PC-3 (cell line): Measurements from ENCODE around the gene RHOT2. TPM values are rescaled to one million over a fixed set of nuclear protein-coding genes. Genes with fewer than 3 reads are reported as not detected.

Source experiments
- ATAC-seq: fragments of 200-7000 bp; cut with Tn5 transposase; 2 replicates; pipeline ENCODE4 v1.9.1; 2020; ENCODE audit warnings: mild to moderate bottlenecking, moderate library complexity
- BruUV-seq: library from RNA; stranded (reverse); fragments of 400-500 nt; replicated peaks from 2 replicates; lab custom pipeline; 2021; lab: Mats Ljungman, UMichigan
- CTCF ChIA-PET: fragments of 300-600 bp; sonication (Branson Sonifier 250); formaldehyde crosslinking; loops from one replicate; lab custom pipeline; 2022; ENCODE audit warnings: antibody characterized with exemption; lab: Charles Lee
- POLR2A ChIA-PET: fragments of 300-600 bp; sonication (Branson Sonifier 250); formaldehyde crosslinking; loops from one replicate; lab custom pipeline; 2022; ENCODE audit warnings: antibody characterized with exemption; ENCODE audit not compliant: unreplicated experiment; lab: Charles Lee
- DNase-seq: peaks from one replicate; pipeline ENCODE4 v3.0.0-alpha.2; 2015
- H2AFZ ChIP-seq: fragments of 300-600 bp; sonication (generic); 2 replicates; pipeline ENCODE4 v1.6.0; 2016; ENCODE audit warnings: antibody characterized with exemption, low read length
- H3F3A ChIP-seq: fragments of 300-600 bp; sonication (generic); one replicate; pipeline ENCODE4 v1.6.0; 2017; ENCODE audit warnings: antibody characterized with exemption, low read length, control low read depth, mild to moderate bottlenecking; ENCODE audit not compliant: unreplicated experiment
- H3K27ac ChIP-seq: fragments of 300-600 bp; sonication (generic); 2 replicates; pipeline ENCODE4 v1.5.1; 2016; ENCODE audit warnings: mild to moderate bottlenecking, low read length
- H3K27me3 ChIP-seq: fragments of 300-600 bp; sonication (generic); 2 replicates; pipeline ENCODE4 v1.6.1; 2016; ENCODE audit warnings: low read length, mixed read lengths
- H3K36me3 ChIP-seq: fragments of 300-600 bp; sonication (generic); 2 replicates; pipeline ENCODE4 v1.6.1; 2016; ENCODE audit warnings: low read depth, mixed run types, low read length, mixed read lengths
- H3K4me1 ChIP-seq: fragments of 300-600 bp; sonication (generic); 2 replicates; pipeline ENCODE4 v1.5.1; 2016; ENCODE audit warnings: low read length; ENCODE audit not compliant: insufficient read depth
- H3K4me2 ChIP-seq: fragments of 300-600 bp; sonication (generic); 2 replicates; pipeline ENCODE4 v1.6.0; 2016; ENCODE audit warnings: low read length
- H3K4me3 ChIP-seq: fragments of 300-600 bp; sonication (generic); 2 replicates; pipeline ENCODE4 v1.5.1; 2016; ENCODE audit warnings: mild to moderate bottlenecking, low read length, mixed read lengths
- H3K79me2 ChIP-seq: fragments of 300-600 bp; sonication (generic); 2 replicates; pipeline ENCODE4 v1.6.1; 2017; ENCODE audit warnings: low read length, mixed read lengths
- H3K9ac ChIP-seq: fragments of 300-600 bp; sonication (generic); 2 replicates; pipeline ENCODE4 v1.6.0; 2016; ENCODE audit warnings: mild to moderate bottlenecking, low read length
- H3K9me2 ChIP-seq: fragments of 300-600 bp; sonication (generic); replicated peaks from 2 replicates; pipeline ENCODE4 v1.6.1; 2016; ENCODE audit warnings: mixed run types, low read length, mixed read lengths
- H3K9me3 ChIP-seq: fragments of 300-600 bp; sonication (generic); 2 replicates; pipeline ENCODE4 v1.6.1; 2016; ENCODE audit warnings: low read length, mixed read lengths
- H4K20me1 ChIP-seq: fragments of 300-600 bp; sonication (generic); 2 replicates; pipeline ENCODE4 v1.6.1; 2016; ENCODE audit warnings: low read length, mixed read lengths
- CTCF ChIP-seq: fragments of 300-600 bp; sonication (generic); conservative IDR thresholded peaks from 2 replicates; pipeline ENCODE4 v1.5.1; 2017; ENCODE audit warnings: antibody characterized with exemption, low read depth, mild to moderate bottlenecking, low read length
- EZH2 ChIP-seq: fragments of 300-600 bp; sonication (generic); IDR thresholded peaks from one replicate; pipeline ENCODE4 v1.6.1; 2017; ENCODE audit warnings: antibody characterized with exemption, mild to moderate bottlenecking, low read length; ENCODE audit not compliant: unreplicated experiment
- EZH2phosphoT487 ChIP-seq: fragments of 300-600 bp; sonication (generic); IDR thresholded peaks from 2 replicates; pipeline ENCODE4 v1.6.1; 2018; ENCODE audit warnings: mild to moderate bottlenecking, antibody characterized with exemption, low read length, borderline replicate concordance
- intact Hi-C: fragments of 100-400 bp; cut with micrococcal nuclease; formaldehyde crosslinking; loops from 2 replicates; pipeline ENCODE4 v1.9.0; 2023
- total RNA-seq: library from RNA; depleted of rRNA; stranded (reverse); fragments of >200 nt; gene quantifications from 2 replicates; pipeline ENCODE4 v1.2.3, GENCODE V29; 2014

Gene RHOT2
- total RNA-seq, 1 experiment from 2014 or later: 93.0 TPM

GRCh38 chr16:629185-629832, 38.6 kb upstream of the RHOT2 start:
- H2AFZ ChIP-seq: no peak overlapping the region
- H3K79me2 ChIP-seq: no peaks in the 10 kb centered on the region
- ChIA-PET CTCF (no interaction called here), POLR2A (no interaction called here)
- no peak overlapping the region for H3K4me2 ChIP-seq
- no peak for ATAC-seq
- H3K27me3 ChIP-seq: no peaks in the 10 kb centered on the region
- no peaks in the 10 kb centered on the region for H3K36me3 ChIP-seq
- TF ChIP-seq EZH2phosphoT487: no peak
- no peak for TF ChIP-seq EZH2
- no peak for TF ChIP-seq CTCF
- no peak overlapping the region for H3K9ac ChIP-seq
- peaks cover 17% of the 10 kb centered on the region for H3K4me1 ChIP-seq
- intact Hi-C loops: no loop called here
- no peak overlapping the region for H3K4me3 ChIP-seq
- DNase-seq: no peak
- H3F3A ChIP-seq: no peaks in the 10 kb centered on the region
- H3K27ac ChIP-seq: no peak overlapping the region
- BruUV-seq: no TSS peak
- no peaks in the 10 kb centered on the region for H3K9me2 ChIP-seq
- no peaks in the 10 kb centered on the region for H4K20me1 ChIP-seq
- H3K9me3 ChIP-seq: no peaks in the 10 kb centered on the region

- Histone ChIP-seq H2AFZ (no peak overlapping the region), H3K4me3 (no peak overlapping the region), H3K4me2 (no peak overlapping the region), H3K36me3 (no peaks in the 10 kb centered on the region), H3K27me3 (no peaks in the 10 kb centered on the region), H3K9me3 (no peaks in the 10 kb centered on the region), H3K27ac (no peak overlapping the region), H4K20me1 (no peaks in the 10 kb centered on the region), H3K79me2 (peaks cover under 1% of the 10 kb centered on the region), H3K4me1 (peaks cover 17% of the 10 kb centered on the region), H3K9ac (no peak overlapping the region), H3F3A (no peaks in the 10 kb centered on the region), H3K9me2 (no peaks in the 10 kb centered on the region)
- no peak for DNase-seq
- BruUV-seq: no TSS peak
- TF ChIP-seq EZH2 (no peak), EZH2phosphoT487 (no peak), CTCF (no peak)
- ChIA-PET CTCF (no interaction called here), POLR2A (no interaction called here)
- no peak for ATAC-seq
- intact Hi-C loops: no loop called here
Measured at GRCh38 chr16:629833-630248, 38.1 kb upstream of the RHOT2 start.

GRCh38 chr16:630249-630814, 37.6 kb upstream of the RHOT2 start:
- no peak overlapping the region for H3K9ac ChIP-seq

More at GRCh38 chr16:630249-630814, 37.6 kb upstream of the RHOT2 start:
- Histone ChIP-seq H3K4me1 (peaks cover 17% of the 10 kb centered on the region), H3K4me3 (no peak overlapping the region), H3K27ac (no peak overlapping the region), H3K9me3 (no peaks in the 10 kb centered on the region), H3K4me2 (no peak overlapping the region), H3K9me2 (no peaks in the 10 kb centered on the region), H3K27me3 (no peaks in the 10 kb centered on the region), H3K79me2 (peaks cover 6% of the 10 kb centered on the region), H3K36me3 (no peaks in the 10 kb centered on the region), H2AFZ (no peak overlapping the region), H3F3A (no peaks in the 10 kb centered on the region), H4K20me1 (no peaks in the 10 kb centered on the region)
- POLR2A ChIA-PET: no interaction called here
- DNase-seq: no peak
- intact Hi-C loops: no loop called here
- TF ChIP-seq EZH2phosphoT487: no peak
- no peak for TF ChIP-seq CTCF
- BruUV-seq: no TSS peak
- CTCF ChIA-PET: no interaction called here
- no peak for ATAC-seq
